ENCODE measurements around the gene ITGA4.

- TF ChIP-seq, protein P1, sequence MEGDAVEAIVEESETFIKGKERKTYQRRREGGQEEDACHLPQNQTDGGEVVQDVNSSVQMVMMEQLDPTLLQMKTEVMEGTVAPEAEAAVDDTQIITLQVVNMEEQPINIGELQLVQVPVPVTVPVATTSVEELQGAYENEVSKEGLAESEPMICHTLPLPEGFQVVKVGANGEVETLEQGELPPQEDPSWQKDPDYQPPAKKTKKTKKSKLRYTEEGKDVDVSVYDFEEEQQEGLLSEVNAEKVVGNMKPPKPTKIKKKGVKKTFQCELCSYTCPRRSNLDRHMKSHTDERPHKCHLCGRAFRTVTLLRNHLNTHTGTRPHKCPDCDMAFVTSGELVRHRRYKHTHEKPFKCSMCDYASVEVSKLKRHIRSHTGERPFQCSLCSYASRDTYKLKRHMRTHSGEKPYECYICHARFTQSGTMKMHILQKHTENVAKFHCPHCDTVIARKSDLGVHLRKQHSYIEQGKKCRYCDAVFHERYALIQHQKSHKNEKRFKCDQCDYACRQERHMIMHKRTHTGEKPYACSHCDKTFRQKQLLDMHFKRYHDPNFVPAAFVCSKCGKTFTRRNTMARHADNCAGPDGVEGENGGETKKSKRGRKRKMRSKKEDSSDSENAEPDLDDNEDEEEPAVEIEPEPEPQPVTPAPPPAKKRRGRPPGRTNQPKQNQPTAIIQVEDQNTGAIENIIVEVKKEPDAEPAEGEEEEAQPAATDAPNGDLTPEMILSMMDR (IDR thresholded peaks at IDR 0.05) = no peak
- no peak for TF ChIP-seq POLR2A (IDR thresholded peaks at IDR 0.05; ENCODE audit: low read depth)
- no peak for TF ChIP-seq EP300 (IDR thresholded peaks at IDR 0.05)
Measured at GRCh38 chr2:181520253-181520652, 63.1 kb downstream of the ITGA4 start.

Data from esophagus muscularis mucosa (tissue), 4 donors.